Activated CD8-positive, alpha-beta memory T cell treated with anti-CD3 and anti-CD28 coated beads for 4 hours (primary cell): Measurements from ENCODE around the gene UNC13D.
A peak's percentile ranks its signal among the peaks of the same experiment; 100 is the strongest.
"Not testable (repeated sequence)": the region's sequence is repeated elsewhere in the genome, so short reads cannot be mapped to it uniquely, and the experiment has no call there.

ENCODE experiments used
- DNase-seq, 2 donors: peaks; one replicate each; pipeline ENCODE4 v3.0.0-alpha.2; 2020; ENCODE audit warnings: low read depth in 2 of 2

UNC13D gene

DNA sequence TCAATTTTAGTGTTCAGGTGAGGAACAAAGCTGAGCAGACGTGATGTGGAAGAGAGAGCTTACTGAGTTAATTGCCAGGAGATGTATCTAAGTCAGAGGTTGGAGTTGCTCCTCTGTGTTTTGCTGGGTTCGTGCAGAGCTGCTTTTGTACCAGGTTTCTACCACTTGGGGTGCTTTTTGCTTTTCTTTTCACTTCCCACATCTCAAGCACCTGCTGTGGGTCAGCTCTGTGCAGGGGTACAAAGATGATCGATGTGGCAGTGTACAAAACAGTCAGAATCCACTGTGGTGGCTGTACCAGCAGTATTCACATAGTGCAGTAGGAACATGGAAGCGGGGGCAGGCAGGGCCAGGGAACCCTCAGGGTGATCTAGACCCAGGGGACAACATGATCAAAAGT lies 44.8 kb downstream of the UNC13D start:
- no peak for DNase-seq

DNA sequence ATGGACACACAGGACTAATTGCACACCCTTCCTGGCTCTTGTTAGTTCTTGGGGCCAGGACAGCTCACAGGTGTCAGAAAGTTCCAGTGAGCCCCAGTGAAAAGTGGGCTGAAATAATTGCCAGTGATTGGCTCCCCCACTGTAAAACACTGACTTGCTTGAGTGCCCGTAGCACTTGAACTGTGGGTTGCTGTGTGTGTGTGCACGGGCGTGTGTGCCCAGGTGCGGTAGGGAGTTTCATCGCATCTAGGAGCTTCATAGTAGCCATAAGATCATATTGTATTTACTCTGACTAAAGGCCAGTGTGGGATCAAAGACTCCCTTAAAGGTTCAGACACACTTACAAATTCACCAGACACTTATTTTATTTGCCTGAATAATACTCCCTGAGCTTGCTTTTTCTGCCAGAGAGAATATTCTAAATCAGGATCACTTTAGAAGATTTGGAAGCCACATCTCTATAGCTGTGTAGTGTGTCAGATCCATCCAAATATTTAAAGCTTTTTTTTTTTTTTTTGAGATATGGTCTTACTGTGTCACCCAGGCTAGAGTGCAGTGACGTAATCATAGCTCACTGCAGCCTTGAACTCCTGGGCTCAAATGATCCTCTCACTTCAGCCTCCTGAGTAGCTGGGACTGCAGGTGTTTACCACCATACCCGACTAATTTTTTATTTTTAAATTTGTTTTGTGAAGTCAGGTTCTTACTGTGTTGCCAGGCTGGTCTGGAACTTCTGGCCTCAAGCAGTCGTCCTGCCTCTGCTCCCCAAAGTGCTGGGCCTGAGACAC lies 48.2 kb downstream of the UNC13D start:
- no peak for DNase-seq

DNA sequence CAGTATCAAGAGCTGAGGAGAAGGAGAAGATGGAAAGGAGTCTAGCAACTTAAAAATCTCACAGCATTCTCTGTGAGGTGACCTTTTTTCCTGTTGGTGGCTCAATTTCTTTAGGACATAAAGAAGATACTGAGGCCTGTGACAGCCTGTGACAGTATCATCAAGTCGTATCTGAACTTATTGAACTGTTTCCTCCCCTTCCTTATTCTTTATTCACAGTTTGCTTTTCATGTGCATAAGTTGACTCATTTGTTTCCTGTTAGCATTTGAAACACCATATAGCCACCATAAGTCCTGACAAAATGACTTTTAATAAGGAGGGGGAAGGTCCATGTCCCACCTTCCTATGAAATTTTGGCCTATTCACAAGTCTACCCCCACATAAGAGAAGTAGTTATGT lies 50.7 kb downstream of the UNC13D start:
- DNase-seq = no peak

DNA sequence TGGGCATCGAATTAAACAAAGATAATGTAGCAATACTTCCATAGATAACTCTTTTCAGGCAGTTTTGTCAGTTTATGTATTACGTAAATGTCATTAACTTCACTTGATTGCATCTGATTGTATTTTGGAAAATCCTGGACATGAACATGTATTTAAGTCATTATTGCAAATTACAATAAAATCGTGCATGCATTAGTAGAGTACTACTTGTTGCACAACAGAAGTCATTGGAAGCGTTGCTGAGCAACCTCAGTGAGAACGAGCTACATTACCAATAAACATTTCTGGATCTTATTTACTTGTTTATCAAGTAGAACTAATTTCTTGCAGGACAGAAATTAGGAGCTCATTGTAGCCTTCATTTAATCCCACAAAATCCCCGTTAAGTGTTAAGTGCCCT lies 53.0 kb downstream of the UNC13D start:
- DNase-seq = no peak

DNA sequence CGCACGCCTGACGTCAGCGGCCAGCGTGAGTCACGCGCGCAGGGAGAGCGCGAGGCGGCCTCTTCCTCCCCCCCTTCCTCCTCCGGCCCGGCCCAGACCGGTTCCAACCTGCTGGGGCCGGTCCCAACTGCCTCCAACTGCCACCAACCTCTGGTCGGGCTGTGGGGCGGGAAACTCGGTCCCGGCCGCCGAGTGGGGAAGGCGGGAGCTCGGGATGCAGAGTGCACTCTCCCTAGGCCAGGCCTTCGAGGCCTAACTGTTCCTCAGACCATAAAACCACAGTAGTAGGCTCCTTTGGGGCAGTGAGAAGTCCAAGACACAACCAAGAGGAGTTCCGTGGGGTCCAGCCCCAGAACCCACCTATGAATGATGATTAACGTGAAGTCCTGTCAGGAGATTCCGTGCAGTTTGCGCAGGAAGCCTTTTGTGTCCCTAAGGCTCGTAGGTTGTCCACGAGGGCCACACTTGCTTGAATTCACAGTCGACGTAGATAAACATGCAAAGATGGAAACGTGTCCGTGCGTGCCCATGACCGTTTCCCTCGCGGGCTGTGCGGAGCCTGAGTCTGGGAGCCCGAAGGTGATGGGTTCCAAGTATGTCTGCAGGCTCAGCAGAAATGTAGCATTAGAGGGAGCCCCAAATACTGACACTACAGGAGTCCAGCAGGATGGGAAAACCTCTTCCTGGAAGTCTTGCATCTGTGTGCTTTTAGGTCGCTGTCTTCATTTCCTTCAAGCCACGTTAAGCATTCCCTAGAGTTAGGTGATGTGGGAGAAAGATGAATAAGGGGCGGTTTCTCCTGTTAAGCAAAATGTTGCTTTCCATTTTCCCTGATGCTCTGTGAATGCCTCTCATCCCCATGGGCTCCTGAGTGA lies 59.0 kb downstream of the UNC13D start:
- DNase-seq = peak; percentile 75 to 77

DNA sequence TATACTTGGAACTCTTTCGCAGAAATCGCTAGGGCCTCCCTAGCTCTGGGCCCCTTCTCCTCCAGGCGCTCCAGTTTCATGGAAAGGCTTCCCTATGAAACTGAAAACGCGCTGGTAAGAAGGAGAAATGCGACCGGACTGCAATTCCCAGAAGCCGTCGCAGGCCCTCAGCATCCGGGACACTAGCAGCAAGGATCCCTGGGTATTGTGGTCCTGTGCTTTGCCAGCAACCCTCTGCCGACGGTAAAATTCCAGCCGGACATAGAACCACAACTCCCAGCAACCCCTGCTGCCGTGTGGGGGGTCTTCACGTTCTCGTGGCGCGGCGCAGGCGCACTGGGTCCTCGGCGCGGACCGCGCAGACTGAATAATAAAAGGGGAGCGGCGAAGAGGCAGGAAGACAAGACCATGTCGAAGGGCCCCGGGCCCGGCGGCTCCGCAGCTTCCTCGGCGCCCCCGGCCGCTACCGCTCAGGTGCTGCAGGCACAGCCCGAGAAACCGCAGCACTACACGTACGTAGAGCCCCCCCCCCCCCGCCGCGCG lies 59.7 kb downstream of the UNC13D start, which contains the start of gene UNK:
Gene UNK (plus strand): TSS at position 334 of the 543 bp plus-strand sequence. CDS start 75 bp downstream, at position 409.
- peak; percentile 92 to 95 for DNase-seq

DNA sequence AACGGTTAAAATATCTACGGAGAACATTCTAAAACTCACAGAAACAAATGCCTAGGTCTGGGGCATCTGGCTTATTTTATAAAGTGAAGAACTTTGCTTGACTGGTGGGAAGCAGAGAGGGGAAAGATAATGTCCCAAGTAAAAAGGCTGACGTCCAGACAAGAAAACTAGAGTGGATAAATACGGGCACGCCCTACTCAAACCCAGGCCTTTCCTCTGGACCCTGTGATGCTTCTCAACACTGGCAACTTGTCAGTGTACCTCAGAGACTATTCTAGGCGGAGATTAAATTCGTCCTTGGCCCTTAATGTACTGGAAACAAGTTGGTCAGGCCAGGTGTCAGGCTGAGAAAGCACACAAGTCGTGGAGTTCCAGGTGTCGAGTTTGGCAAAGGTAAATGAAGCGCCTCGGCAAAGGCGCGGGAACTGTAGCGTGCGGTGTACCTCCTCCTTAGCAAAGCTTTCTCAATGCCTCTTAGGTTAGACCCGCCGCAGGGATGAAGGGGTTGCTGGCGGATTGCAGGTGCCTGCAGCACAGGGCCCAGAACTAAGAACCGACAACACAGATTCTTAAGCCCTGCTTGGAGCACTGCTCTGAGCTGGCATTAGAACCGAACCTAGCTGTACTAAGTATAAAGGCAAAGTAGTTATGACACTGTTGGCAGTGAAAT lies 60.3 kb downstream of the UNC13D start:
- no peak for DNase-seq

DNA sequence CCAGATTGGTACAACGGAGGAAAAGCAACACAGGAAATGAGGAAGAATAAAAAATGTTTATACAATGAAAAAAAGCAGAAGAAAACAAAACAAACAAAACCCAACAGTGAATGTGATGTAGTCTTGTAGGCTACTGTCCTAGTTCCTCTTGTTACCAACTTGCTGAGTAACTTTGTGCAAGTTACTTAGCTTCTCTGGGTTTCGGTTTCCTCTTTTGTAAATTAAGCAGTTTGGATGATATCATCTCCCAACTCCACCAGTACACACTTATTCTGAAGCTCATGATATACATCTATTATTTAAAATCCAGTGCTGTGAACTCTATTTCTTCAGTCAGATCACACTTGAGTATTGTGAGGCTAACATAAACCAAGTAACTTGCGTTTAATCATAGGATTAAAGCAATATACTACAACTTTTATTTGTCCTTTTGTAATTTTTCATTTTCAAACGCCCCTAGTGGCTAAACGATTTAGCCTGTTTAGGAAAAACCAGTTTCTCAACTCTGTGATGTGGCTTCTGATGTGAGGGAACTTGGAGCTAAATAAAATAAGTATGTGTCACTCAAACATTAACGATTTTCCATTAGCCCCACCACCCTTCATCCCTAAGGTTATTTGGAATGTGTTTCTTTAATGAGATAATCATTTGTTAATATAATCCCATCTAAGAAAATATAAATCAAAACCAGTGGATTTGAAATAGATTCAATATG lies 61.0 kb downstream of the UNC13D start:
- no peak for DNase-seq

DNA sequence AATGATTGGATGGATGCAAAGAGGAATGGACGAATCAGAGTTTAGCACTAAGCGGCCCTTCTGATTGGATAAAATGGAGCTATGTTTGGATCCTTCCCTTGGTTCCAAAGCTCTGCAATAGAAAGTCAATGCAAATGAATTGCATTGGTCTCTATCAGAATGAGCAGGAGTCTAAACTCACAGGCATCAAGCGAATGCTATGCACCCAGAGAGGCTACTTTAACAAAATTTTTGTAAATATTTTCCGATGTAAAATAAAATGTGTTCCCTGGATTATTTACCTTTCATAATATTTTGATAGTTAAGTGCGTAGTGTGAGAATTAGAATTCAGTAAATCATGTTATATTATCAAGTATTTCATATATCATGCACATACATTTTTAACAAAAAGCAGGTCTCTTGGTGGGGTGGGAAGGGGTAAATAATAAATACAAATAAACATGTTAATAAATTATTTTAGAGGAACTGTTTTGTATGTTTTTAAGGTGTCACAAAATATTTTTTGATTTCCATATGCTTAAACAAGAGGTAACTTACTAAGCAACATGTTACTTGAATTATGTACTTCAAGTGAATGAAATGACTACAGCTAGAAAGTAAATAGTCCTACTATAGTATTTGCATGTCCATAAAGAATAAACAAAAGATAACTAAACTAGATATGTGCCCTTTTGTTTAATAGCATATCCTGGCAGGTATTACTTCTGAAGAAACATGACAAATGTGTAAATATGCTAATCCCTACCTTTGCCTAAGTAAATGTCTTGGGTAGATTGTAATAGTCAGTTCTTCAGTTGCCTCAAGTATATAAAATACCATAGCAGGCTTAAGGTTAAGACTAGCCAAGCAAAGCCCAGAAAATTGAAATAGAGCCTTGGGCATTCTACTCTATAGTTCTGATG lies 64.0 kb downstream of the UNC13D start:
- DNase-seq = no peak

DNA sequence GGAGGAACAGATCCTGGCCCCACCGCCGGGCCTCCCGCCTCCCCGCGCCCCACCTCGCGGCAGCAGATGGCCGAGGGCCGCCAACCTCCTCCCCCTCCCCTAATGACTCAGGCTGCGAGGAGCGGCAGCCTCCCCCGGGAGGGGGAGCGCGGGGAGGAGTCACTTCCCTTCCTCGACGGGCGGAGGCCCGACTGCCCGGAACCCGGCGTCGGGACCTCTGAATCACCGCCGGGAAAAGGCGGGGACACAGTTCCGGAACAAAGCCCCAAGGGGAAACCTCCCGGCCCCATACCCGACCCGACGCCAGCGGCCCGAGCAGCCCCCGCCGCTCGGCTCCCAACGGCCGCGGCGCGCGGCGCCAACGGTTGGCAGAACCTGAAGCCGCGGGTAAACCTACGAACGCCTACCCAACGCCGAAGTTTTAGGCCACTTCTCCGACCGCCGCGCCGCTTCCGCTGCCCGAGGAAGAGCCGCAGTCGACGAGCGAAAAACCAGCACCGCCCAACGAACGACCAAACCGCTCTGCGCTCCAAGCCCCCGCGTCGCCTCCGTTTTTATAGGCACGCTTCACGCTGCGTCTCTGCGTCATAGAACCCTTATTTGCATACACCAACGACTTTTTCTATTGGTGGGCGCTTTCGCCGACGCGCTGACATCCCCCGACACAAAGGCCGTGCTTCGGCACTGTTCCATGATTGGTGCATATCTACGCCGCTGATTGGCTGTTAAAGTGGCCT lies 64.8 kb downstream of the UNC13D start:
- DNase-seq = peak; percentile 88 to 92

DNA sequence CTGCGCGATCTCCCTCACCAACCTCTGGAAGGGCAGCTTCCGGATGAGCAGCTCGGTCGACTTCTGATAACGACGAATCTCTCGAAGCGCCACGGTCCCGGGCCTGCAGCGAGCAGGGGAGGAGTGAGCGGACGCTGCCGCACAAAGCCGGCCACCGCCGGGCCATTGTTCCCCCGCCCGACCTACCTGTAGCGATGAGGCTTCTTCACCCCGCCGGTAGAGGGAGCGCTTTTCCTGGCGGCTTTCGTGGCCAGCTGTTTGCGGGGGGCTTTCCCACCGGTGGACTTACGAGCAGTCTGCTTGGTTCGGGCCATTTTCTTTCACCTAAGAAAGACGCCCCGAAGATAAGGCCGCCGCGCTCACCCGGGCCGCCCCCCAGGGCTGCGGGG lies 65.3 kb downstream of the UNC13D start:
- no peak for DNase-seq

DNA sequence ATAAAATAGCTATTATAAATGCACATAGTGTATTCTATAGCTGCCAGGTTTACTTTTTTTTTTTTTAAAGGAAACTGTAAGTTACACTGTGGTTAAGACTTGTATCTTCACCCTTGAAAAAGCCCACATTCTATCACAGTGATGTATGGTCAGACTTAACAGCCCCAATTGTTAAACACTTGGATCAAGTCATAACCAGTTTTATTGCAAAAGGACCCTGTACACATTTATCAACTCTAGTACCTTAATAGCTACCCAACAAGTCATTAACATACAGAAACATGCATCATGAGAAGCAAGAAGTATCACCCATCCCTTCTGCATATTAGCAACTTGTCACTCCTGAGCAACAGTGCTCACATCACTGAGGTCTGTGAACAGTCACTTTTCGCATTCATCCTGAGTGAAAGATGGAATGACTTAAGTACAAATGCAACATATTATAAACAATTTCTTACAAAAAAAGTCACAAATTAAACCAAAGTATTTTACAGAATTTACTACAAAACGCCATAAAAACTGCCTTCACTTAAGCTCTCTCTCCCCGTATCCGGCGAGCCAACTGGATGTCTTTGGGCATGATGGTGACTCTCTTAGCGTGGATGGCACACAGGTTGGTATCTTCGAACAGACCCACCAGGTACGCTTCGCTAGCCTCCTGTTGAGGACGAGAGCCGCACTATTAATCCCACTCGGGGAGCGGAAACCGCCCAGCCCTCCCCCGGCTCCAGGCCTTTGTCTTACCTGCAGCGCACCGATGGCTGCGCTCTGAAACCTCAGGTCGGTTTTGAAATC lies 65.9 kb downstream of the UNC13D start:
- not testable (repeated sequence) for DNase-seq

DNA sequence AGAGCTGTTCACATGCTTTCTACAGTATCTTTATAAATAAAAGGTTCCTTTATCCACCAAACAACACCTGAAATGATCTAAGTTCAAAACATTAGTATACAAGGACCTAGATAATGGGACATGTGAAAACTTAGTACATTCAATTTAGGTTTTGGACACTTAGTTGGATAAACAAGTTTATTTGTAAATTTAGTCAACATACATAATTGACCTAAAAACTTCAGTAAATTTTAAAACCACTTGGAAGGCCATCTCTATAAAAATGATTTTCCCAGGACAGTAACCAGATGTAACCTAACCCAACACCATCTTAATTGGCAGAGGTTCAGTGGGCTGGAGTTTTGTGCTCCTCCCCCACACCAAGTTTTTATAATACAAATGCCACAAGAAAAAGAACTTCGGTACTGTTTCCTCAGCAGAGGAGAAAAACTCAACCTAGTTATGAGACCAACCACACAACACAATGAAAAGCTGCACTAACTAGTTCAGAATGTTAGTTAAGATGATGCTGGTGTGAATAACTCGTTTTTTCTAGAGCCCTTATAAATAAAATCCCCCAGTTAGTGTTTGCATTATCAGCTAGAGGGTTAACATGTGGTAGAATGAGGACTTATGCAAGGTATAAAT lies 66.8 kb downstream of the UNC13D start:
- no peak for DNase-seq
